VCaP (cell line): ENCODE data around the gene RNF151.

Experiments
- H3K27ac ChIP-seq: fragments of 450-650 bp; 2 replicates; pipeline ENCODE4 v1.5.1; 2017
- TF ChIP-seq, protein P1 (sequence below): fragments of 450-650 bp; conservative IDR thresholded peaks from 2 replicates; pipeline ENCODE4 v1.5.1; 2017; ENCODE audit warnings: mild to moderate bottlenecking, moderate library complexity

The RNF151 gene

DNA sequence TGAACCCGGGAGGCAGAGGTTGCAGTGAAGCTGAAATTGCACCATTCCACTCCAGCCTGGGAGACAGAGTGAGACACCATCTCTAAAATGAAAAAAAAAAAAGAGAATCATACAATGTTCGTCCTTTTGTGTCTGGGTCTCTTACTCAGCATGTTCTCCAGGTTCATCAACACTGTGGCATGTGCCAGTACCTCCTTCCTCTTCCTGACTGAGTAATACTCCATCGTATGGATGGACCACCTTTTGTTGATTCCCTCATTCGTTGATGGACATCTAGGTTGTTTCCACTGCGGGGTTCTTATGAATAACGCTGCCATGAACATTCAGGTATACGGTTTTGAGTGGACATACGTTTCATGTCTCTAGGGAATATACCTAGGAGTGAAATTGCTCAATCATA lies 44.3 kb upstream of the RNF151 start:
- no peak overlapping the region for H3K27ac ChIP-seq
- TF ChIP-seq, protein P1, sequence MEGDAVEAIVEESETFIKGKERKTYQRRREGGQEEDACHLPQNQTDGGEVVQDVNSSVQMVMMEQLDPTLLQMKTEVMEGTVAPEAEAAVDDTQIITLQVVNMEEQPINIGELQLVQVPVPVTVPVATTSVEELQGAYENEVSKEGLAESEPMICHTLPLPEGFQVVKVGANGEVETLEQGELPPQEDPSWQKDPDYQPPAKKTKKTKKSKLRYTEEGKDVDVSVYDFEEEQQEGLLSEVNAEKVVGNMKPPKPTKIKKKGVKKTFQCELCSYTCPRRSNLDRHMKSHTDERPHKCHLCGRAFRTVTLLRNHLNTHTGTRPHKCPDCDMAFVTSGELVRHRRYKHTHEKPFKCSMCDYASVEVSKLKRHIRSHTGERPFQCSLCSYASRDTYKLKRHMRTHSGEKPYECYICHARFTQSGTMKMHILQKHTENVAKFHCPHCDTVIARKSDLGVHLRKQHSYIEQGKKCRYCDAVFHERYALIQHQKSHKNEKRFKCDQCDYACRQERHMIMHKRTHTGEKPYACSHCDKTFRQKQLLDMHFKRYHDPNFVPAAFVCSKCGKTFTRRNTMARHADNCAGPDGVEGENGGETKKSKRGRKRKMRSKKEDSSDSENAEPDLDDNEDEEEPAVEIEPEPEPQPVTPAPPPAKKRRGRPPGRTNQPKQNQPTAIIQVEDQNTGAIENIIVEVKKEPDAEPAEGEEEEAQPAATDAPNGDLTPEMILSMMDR, result no peak

GRCh38 chr16:1923299-1924034 lies 43.2 kb upstream of the RNF151 start:
- TF ChIP-seq, protein P1, result no peak
- H3K27ac ChIP-seq, result no peak overlapping the region

DNA sequence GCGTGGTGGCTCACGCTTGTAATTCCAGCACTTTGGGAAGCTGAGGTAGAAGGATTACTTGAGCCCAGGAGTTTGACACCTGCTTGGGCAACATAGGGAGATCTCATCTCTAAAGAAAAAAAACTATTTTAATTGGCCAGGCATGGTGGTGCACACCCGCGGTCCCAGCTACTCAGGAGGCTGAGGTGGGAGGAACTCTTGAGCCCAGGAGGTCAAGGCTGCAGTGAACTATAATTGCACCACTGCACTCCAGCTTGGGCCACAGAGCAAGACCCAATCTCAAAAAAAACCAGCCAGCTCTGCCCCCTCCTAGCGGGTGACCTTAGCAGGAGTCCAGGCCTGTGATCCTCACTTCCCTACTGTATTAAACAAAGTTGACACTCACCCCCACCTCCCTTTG lies 42.6 kb upstream of the RNF151 start:
- H3K27ac ChIP-seq, result no peak overlapping the region
- TF ChIP-seq, protein P1, result no peak

DNA sequence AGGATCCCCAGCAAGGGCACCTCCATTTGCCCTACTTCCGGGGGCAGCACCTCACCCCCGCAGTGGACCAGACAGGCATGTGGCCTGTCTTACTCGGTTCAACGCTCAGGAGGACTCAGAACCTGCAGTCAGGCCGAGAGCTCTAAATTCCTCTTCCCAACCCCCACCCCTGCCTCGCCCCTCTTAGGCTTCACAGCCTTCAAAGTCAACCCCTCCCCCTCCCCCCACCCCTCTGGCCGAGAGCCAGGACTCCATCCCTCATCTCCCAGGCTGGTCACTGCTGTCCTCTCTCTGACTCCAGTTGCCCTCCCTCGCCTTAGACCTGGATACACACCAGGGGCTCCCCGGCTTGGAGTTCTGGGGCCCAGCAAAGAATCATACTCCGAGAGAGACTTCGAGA lies 40.4 kb upstream of the RNF151 start:
- TF ChIP-seq, protein P1, result no peak
- no peak overlapping the region for H3K27ac ChIP-seq

DNA sequence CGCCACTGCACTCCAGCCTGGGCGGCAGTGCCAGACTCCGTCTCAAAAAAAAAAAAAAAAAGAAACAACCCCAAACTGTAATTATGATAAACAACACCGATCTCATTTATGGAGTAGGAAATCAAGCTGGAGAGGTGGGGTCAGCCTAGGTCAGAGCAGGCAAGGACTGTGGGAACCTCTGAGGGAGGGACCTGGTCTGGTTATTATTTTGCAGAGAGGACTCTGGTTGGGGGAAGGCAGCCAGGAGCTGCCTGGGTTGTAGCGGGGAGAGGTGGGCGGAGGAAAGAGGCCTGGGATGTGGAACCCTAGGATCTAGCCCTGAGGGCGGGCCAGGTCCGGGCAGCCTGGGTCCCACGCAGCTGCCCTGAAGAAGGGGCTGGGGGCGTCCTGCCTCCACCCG lies 37.6 kb upstream of the RNF151 start:
- H3K27ac ChIP-seq, result peak overlapping the region; percentile 51; the same call in 1 of the 2 replicates

GRCh38 chr16:1929578-1930337 lies 36.9 kb upstream of the RNF151 start:
- H3K27ac ChIP-seq, result peak overlapping the region; percentile 51; the same call in 1 of the 2 replicates

More for the DNA sequence above, 37.6 kb upstream of the RNF151 start:
- TF ChIP-seq, protein P1, result no peak

DNA sequence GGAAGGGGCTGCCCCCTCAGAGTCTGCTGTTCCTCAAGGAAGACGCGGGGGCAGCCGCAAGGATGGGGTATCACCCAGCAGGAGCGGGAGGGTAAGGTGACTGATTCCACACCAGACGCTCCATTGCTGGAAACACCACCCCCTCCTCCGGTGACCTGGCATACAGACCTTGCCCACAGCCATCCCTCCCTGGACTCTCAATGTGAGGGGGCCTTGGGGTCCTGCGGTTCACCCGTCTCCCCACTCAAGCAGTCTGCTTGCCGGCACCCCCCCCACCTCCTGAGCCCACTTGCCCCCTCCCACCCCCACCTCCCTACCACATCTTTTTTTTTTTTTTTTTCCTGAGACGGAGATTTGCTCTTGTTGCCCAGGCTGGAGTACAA lies 36.3 kb upstream of the RNF151 start:
- H3K27ac ChIP-seq, result no peak overlapping the region
- TF ChIP-seq, protein P1, result no peak

More at GRCh38 chr16:1929578-1930337, 36.9 kb upstream of the RNF151 start:
- TF ChIP-seq, protein P1, result peak; percentile 93
